IMR-90 (cell line): ENCODE results near the gene FAM200C. TPM values are rescaled to one million over a fixed set of nuclear protein-coding genes. Genes with fewer than 3 reads are reported as not detected.
A peak's percentile ranks its signal among the peaks of the same experiment; 100 is the strongest.

Experiments
- ATAC-seq: fragments of 200-7000 bp; cut with Tn5 transposase; 2 replicates; pipeline ENCODE4 v1.9.1; 2020; ENCODE audit warnings: low read depth, mild to moderate bottlenecking, moderate library complexity
- BruUV-seq: library from RNA; stranded (reverse); fragments of 400-500 nt; replicated peaks from 2 replicates; lab custom pipeline; 2021; lab: Mats Ljungman, UMichigan
- CTCF ChIA-PET: fragments of 300-600 bp; formaldehyde crosslinking; extraction: SDS; loops from one replicate; lab custom pipeline; 2021; ENCODE audit warnings: antibody characterized with exemption; lab: Yijun Ruan, JAX
- POLR2A ChIA-PET: fragments of 300-600 bp; sonication (Branson Sonifier 250); formaldehyde crosslinking; loops from one replicate; lab custom pipeline; 2022; ENCODE audit warnings: antibody characterized with exemption; ENCODE audit not compliant: unreplicated experiment; lab: Charles Lee
- DNase-seq: peaks from one replicate; pipeline ENCODE4 v3.0.0; 2013
- H2AFZ ChIP-seq: replicated peaks from 2 replicates; pipeline ENCODE3; 2013; ENCODE audit warnings: low read length, mild to moderate bottlenecking; ENCODE audit not compliant: poor library complexity
- H2AK5ac ChIP-seq: 2 replicates; pipeline ENCODE4 v1.6.1; 2013; ENCODE audit warnings: low read depth, low read length, inconsistent platforms
- H2AK9ac ChIP-seq: replicated peaks from 2 replicates; pipeline ENCODE3; 2013; ENCODE audit warnings: mild to moderate bottlenecking, low read depth, low read length, moderate library complexity; ENCODE audit not compliant: poor library complexity
- H2BK120ac ChIP-seq: 2 replicates; pipeline ENCODE4 v1.6.1; 2013; ENCODE audit warnings: low read depth, low read length, inconsistent platforms
- H2BK15ac ChIP-seq: 3 replicates; pipeline ENCODE4 v1.6.1; 2013; ENCODE audit warnings: low read depth, low read length, inconsistent platforms
- H2BK20ac ChIP-seq: 2 replicates; pipeline ENCODE4 v1.6.1; 2013; ENCODE audit warnings: low read depth, mild to moderate bottlenecking, inconsistent platforms, low read length, moderate library complexity
- H2BK5ac ChIP-seq: 2 replicates; pipeline ENCODE4 v1.6.1; 2013; ENCODE audit warnings: mild to moderate bottlenecking, low read depth, low read length, inconsistent platforms; ENCODE audit not compliant: poor library complexity, severe bottlenecking
- H3K14ac ChIP-seq: replicated peaks from 2 replicates; pipeline ENCODE4 v1.6.1; 2013; ENCODE audit warnings: low read depth, low read length, inconsistent platforms
- H3K18ac ChIP-seq: 2 replicates; pipeline ENCODE4 v1.6.1; 2013; ENCODE audit warnings: low read depth, low read length, control low read depth
- H3K23ac ChIP-seq: 2 replicates; pipeline ENCODE4 v1.6.1; 2013; ENCODE audit warnings: low read depth, low read length, inconsistent platforms
- H3K27ac ChIP-seq: 2 replicates; pipeline ENCODE4 v1.5.1; 2013; ENCODE audit warnings: mild to moderate bottlenecking, control low read depth, low read length; ENCODE audit not compliant: insufficient read depth
- H3K27me3 ChIP-seq: 2 replicates; pipeline ENCODE4 v1.6.1; 2013; ENCODE audit warnings: low read length; ENCODE audit not compliant: control insufficient read depth, insufficient read depth
- H3K36me3 ChIP-seq: 2 replicates; pipeline ENCODE4 v1.6.1; 2013; ENCODE audit warnings: low read length, mixed read lengths; ENCODE audit not compliant: control insufficient read depth, insufficient read depth
- H3K4ac ChIP-seq: 2 replicates; pipeline ENCODE4 v1.6.1; 2013; ENCODE audit warnings: low read depth, low read length, inconsistent platforms
- H3K4me1 ChIP-seq: 2 replicates; pipeline ENCODE4 v1.6.1; 2013; ENCODE audit warnings: low read length, mixed read lengths; ENCODE audit not compliant: control insufficient read depth, insufficient read depth
- H3K4me2 ChIP-seq: 2 replicates; pipeline ENCODE4 v1.6.1; 2013; ENCODE audit warnings: low read depth, mild to moderate bottlenecking, control low read depth, low read length, moderate library complexity
- H3K4me3 ChIP-seq: 2 replicates; pipeline ENCODE4 v1.5.1; 2013; ENCODE audit warnings: low read depth, mild to moderate bottlenecking, control low read depth, low read length, moderate library complexity; ENCODE audit not compliant: insufficient read depth
- H3K56ac ChIP-seq: 2 replicates; pipeline ENCODE4 v1.6.1; 2013; ENCODE audit warnings: low read length, inconsistent platforms; ENCODE audit not compliant: insufficient read depth; ENCODE audit errors: extremely low read depth
- H3K79me1 ChIP-seq, 2 experiments: 2 replicates each; pipeline ENCODE4 v1.6.1; 2013; ENCODE audit warnings: low read length in 2 of 2, inconsistent platforms in 1 of 2, low read depth in 1 of 2
- H3K9ac ChIP-seq: 2 replicates; pipeline ENCODE4 v1.6.1; 2013; ENCODE audit warnings: low read depth, low read length, control low read depth
- H3K9me1 ChIP-seq: 2 replicates; pipeline ENCODE4 v1.6.1; 2013; ENCODE audit warnings: low read length, inconsistent platforms; ENCODE audit not compliant: insufficient read depth
- H3K9me3 ChIP-seq: 2 replicates; pipeline ENCODE4 v1.6.1; 2013; ENCODE audit warnings: low read length; ENCODE audit not compliant: control insufficient read depth, insufficient read depth
- H4K20me1 ChIP-seq: 2 replicates; pipeline ENCODE4 v1.6.1; 2013; ENCODE audit warnings: low read length, inconsistent platforms; ENCODE audit not compliant: insufficient read depth
- H4K5ac ChIP-seq: 2 replicates; pipeline ENCODE4 v1.6.1; 2013; ENCODE audit warnings: mild to moderate bottlenecking, low read depth, low read length, control low read depth
- H4K8ac ChIP-seq, 2 experiments: 2 replicates each; pipeline ENCODE4 v1.6.1; 2013; ENCODE audit warnings: low read depth in 2 of 2, low read length in 2 of 2, control low read depth in 1 of 2, inconsistent platforms in 1 of 2
- H4K91ac ChIP-seq: 2 replicates; pipeline ENCODE4 v1.6.1; 2013; ENCODE audit warnings: low read depth, low read length, inconsistent platforms; ENCODE audit not compliant: insufficient read depth
- BHLHE40 ChIP-seq: fragments of 150-350 bp; IDR thresholded peaks from 2 replicates; pipeline ENCODE4 v1.6.1; 2016; ENCODE audit warnings: mild to moderate bottlenecking, low read depth, low read length
- CEBPB ChIP-seq: IDR thresholded peaks from 2 replicates; pipeline ENCODE4 v1.6.1; 2012; ENCODE audit warnings: low read depth, low read length, improper control_type of control experiment
- CHD1 ChIP-seq: IDR thresholded peaks from 2 replicates; pipeline ENCODE4 v1.6.1; 2012; ENCODE audit warnings: low read depth, low read length, improper control_type of control experiment
- CTCF ChIP-seq: conservative IDR thresholded peaks from 2 replicates; pipeline ENCODE4 v1.5.1; 2012; ENCODE audit warnings: mild to moderate bottlenecking, low read depth, low read length, improper control_type of control experiment
- ELK1 ChIP-seq: fragments of 150-350 bp; IDR thresholded peaks from 2 replicates; pipeline ENCODE4 v1.6.1; 2016; ENCODE audit warnings: low read depth, mild to moderate bottlenecking, low read length, moderate library complexity, borderline replicate concordance
- FOS ChIP-seq: fragments of 150-350 bp; IDR thresholded peaks from 2 replicates; pipeline ENCODE4 v1.6.1; 2016; ENCODE audit warnings: low read depth, low read length
- MAFK ChIP-seq: IDR thresholded peaks from 2 replicates; pipeline ENCODE4 v1.6.1; 2012; ENCODE audit warnings: low read depth, low read length, improper control_type of control experiment
- MAZ ChIP-seq: IDR thresholded peaks from 2 replicates; pipeline ENCODE4 v1.6.1; 2012; ENCODE audit warnings: low read depth, mild to moderate bottlenecking, low read length, improper control_type of control experiment, moderate library complexity, borderline replicate concordance
- MXI1 ChIP-seq: IDR thresholded peaks from 2 replicates; pipeline ENCODE4 v1.6.1; 2012; ENCODE audit warnings: low read depth, mild to moderate bottlenecking, low read length, moderate library complexity, borderline replicate concordance
- NFE2L2 ChIP-seq: fragments of 150-350 bp; IDR thresholded peaks from 2 replicates; pipeline ENCODE4 v1.6.1; 2016; ENCODE audit warnings: low read depth, mild to moderate bottlenecking, low read length
- POLR2A ChIP-seq: IDR thresholded peaks from 2 replicates; pipeline ENCODE4 v1.6.1; 2012; ENCODE audit warnings: mild to moderate bottlenecking, low read depth, low read length
- RAD21 ChIP-seq: IDR thresholded peaks from 2 replicates; pipeline ENCODE4 v1.6.1; 2012; ENCODE audit warnings: low read length, improper control_type of control experiment
- RCOR1 ChIP-seq: IDR thresholded peaks from 2 replicates; pipeline ENCODE4 v1.6.1; 2012; ENCODE audit warnings: mild to moderate bottlenecking, low read length, improper control_type of control experiment; ENCODE audit not compliant: insufficient replicate concordance
- RFX5 ChIP-seq: IDR thresholded peaks from 2 replicates; pipeline ENCODE4 v1.8.0; 2012; ENCODE audit warnings: low read depth, mild to moderate bottlenecking, low read length, moderate library complexity
- SMC3 ChIP-seq: fragments of 150-350 bp; IDR thresholded peaks from 2 replicates; pipeline ENCODE4 v1.6.1; 2016; ENCODE audit warnings: low read depth, mild to moderate bottlenecking, antibody characterized with exemption, low read length, moderate library complexity
- USF2 ChIP-seq: fragments of 150-350 bp; IDR thresholded peaks from 2 replicates; pipeline ENCODE4 v1.6.1; 2017; ENCODE audit warnings: mild to moderate bottlenecking, antibody characterized with exemption, low read length, low read depth
- WGBS, 2 experiments: methylation state at CpG; one replicate each; pipeline versions ENCODE4 v1.1.5 to v1.1.7; 2013; ENCODE audit warnings: missing lambda C conversion rate in 2 of 2; ENCODE audit not compliant: insufficient read length in 1 of 2; ENCODE audit errors: extremely low coverage in 2 of 2; 5-methylcytosine and 5-hydroxymethylcytosine counted together
- dilution Hi-C: fragments of 300-500 bp; cut with HindIII; formaldehyde crosslinking; loops from one replicate; pipeline ENCODE4 v1.14.3; 2018; ENCODE audit warnings: low sequenced_read_pairs; ENCODE audit not compliant: unreplicated experiment
- in situ Hi-C: fragments of 300-500 bp; cut with MboI; formaldehyde crosslinking; loops from 3 replicates; pipeline ENCODE4 v1.14.3; 2019; ENCODE audit warnings: low sequenced_read_pairs, inconsistent platforms, mixed read lengths
- intact Hi-C: fragments of 100-400 bp; cut with micrococcal nuclease; formaldehyde crosslinking; loops from 2 replicates; pipeline ENCODE4 v1.10.0; 2022
- polyA plus RNA-seq, 3 experiments: library from polyadenylated mRNA; depleted of rRNA; stranded (reverse); fragments of >200 nt; gene quantifications; 2 replicates each; pipeline ENCODE4 v1.2.3, GENCODE V29; 2012; ENCODE audit warnings: low replicate concordance in 1 of 3
- total RNA-seq: library from RNA; depleted of rRNA; stranded (reverse); fragments of >200 nt; gene quantifications from 2 replicates; pipeline ENCODE4 v1.2.3, GENCODE V29; 2012

Gene FAM200C
- total and polyA plus RNA-seq, 2 of the 4 experiments (the other 2 are of a cell fraction): 1.7 to 6.3 TPM

- 0 out of 2 replicates have a peak, but pooled peaks cover 2% of the 10 kb centered on the region for H3K4me1 ChIP-seq
- H3K4ac ChIP-seq: no peak overlapping the region
- dilution Hi-C loops: loop anchor here (25.0 kb wide), 1 partner anchor 358 kb away; the partner anchor contains the start of gene TTC1
- H4K8ac ChIP-seq: peak overlapping the region in 1 of 2 experiments; percentile 47; a peak in 1 of 4 replicates
- H2BK5ac ChIP-seq: no peak overlapping the region
- 0 out of 2 replicates have a peak overlapping the region, but pooled peaks have one; percentile 9 for H3K23ac ChIP-seq
- no peak overlapping the region for H2AK9ac ChIP-seq
- H2AFZ ChIP-seq: peak overlapping the region; percentile 90
- H3K27ac ChIP-seq: no peak overlapping the region
- H3K18ac ChIP-seq: no peak overlapping the region
- peak overlapping the region; percentile 7; the same call in 1 of the 2 replicates for H3K9ac ChIP-seq
- no peak overlapping the region for H2BK15ac ChIP-seq
- H4K91ac ChIP-seq: no peak overlapping the region
- H3K79me1 ChIP-seq: no peaks in the 10 kb centered on the region
- intact Hi-C loops: no loop called here
- H3K9me3 ChIP-seq: no peaks in the 10 kb centered on the region
- peaks cover 4% of the 10 kb centered on the region; the same call in 1 of the 2 replicates for H3K9me1 ChIP-seq
- H3K4me3 ChIP-seq: peak overlapping the region; percentile 60
- no peak overlapping the region for H4K5ac ChIP-seq
- H3K36me3 ChIP-seq: no peaks in the 10 kb centered on the region
- H3K4me2 ChIP-seq: peak overlapping the region; percentile 76
- H2BK20ac ChIP-seq: no peak overlapping the region
- DNase-seq (no peak), ATAC-seq (no peak; the same call in 1 of the 2 replicates)
- H3K14ac ChIP-seq: no peak overlapping the region
- BruUV-seq: no TSS peak
- in situ Hi-C loops: no loop called here
- CTCF ChIA-PET: interaction anchor here (0.6 to 1.5 kb wide), 2 partner anchors 20 to 26 kb away, joined by 3 to 5 read pairs; no protein-coding TSS in a partner anchor
- peaks cover 14% of the 10 kb centered on the region for H3K27me3 ChIP-seq
- H2AK5ac ChIP-seq: no peak overlapping the region
- no peak for TF ChIP-seq NFE2L2
- no peak for TF ChIP-seq FOS
- no peak for TF ChIP-seq SMC3
- TF ChIP-seq RFX5: no peak
- no peak for TF ChIP-seq USF2
- no peak for TF ChIP-seq CHD1
- no peak for TF ChIP-seq RAD21
- no peak for TF ChIP-seq CEBPB
- no peak for TF ChIP-seq MXI1
- no peak for TF ChIP-seq POLR2A
- no peak for TF ChIP-seq MAZ
- no peak for TF ChIP-seq ELK1
- no peak for TF ChIP-seq CTCF
- TF ChIP-seq BHLHE40: no peak
- TF ChIP-seq RCOR1: no peak
- TF ChIP-seq MAFK: no peak
- POLR2A ChIA-PET: no interaction called here
- no peak overlapping the region for H3K56ac ChIP-seq
- no peak overlapping the region for H2BK120ac ChIP-seq
- WGBS, 2 experiments: 72% methylated on average over 5 of the region's 12 CpGs; no CpG with 5 or more reads in 1 of the 2 experiments
- no peaks in the 10 kb centered on the region for H4K20me1 ChIP-seq
These were observed 29.2 kb downstream of the FAM200C start for GRCh38 chr5:160370713-160371034.
